ENCODE results near the gene EIF2S1.
"Not testable (repeated sequence)": the region's sequence is repeated elsewhere in the genome, so short reads cannot be mapped to it uniquely, and the experiment has no call there.

EIF2S1 gene

DNA sequence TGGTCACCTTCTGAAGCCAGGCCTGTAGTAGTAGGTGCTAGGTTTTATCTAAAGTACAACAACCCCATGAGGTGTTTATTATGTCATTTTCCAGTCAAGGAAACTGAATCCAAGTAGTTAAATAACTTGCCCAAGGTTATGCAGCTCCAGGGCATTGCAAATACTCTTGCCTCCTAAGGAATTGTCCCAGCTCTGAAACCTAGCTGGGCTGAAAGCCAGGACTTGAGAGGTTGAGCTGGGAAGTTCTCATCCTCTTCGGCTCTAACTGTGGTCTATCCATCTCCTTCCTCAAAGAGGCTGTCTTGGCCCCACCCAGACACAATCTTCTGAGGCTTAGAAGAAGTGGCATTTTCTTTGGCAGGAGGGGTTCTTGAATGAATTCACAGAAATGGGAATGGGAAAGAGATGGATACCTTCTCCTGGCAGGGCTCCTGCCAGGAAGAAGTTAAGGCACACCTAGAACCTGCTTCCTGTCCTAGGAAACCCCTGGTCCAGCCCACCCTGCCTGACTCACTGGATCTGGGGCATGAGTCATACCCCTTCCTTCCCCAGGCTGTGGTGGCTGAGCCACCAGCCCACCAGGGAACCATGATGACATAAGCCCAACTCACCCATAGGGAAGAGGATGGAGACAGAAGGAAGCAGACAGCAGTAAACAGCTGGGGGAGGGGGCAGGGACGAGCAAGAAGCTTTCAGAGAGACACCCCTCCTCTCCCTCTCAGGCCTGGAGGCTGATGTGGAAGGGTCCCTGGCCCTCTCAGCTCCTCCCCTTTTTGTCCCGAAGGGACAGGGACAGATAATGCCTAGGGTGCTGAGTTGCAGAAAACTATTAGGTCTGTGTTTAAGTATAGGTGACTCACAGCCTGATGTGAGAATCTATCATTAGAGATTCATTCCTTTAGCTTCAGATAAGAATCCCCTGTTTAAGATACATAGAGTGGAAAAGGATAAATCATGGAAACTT, 54.0 kb downstream of the EIF2S1 start:
- no peak for DNase-seq

DNA sequence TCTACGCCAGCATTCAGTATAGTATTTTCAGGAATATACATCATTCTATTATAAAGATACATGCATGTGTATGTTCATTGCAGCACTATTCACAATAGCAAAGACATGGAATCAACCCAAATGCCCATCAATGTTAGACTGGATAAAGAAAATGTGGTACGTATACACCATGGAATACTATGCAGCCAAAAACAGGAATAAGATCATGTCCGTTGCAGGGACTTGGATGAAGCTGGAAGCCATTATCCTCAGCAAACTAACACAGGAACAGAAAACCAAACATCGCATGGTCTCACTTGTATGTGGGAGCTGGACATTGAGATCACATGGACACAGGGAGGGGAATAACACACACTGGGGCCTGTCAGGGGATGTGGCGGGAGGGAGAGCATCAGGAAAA, 55.5 kb downstream of the EIF2S1 start:
- DNase-seq, result not testable (repeated sequence)

DNA sequence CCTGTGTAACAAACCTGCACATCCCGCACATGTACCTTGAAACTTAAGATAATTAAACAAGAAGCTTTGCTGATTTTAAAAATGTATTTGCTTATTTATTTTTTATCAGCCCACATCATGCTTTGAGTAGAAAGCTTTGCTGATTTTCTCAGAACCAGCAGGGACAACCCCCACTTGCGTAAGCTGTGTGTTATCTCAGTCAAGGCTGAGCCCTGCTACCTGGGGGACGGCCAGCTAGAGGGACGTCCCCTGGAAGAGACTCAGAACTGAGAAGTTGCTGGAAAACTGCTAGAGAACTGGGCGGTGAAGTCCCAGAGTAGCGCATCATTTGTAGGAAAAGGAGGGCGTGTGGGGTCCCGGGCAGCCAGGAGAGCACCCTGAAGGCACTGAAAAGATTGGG, 56.0 kb downstream of the EIF2S1 start:
- DNase-seq, result no peak

DNA sequence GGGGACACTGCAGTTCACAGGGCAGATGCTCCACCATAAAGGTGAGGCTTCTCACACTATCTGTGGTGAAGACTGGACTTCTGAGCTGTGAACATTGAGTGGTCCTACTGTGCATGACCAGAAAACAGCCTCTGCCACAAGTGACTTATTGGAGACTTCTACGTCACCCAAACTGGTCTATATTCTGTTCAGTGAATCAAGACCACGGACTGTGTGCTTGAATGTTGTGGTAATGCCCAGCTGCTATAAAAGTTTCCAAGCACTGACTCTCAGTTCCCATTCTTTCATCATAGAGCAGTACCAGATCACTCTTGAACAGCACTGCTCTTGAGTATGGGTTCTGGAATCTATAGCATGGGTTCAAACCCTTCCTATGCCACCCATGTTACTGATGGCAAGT, 56.7 kb downstream of the EIF2S1 start:
- no peak for DNase-seq

DNA sequence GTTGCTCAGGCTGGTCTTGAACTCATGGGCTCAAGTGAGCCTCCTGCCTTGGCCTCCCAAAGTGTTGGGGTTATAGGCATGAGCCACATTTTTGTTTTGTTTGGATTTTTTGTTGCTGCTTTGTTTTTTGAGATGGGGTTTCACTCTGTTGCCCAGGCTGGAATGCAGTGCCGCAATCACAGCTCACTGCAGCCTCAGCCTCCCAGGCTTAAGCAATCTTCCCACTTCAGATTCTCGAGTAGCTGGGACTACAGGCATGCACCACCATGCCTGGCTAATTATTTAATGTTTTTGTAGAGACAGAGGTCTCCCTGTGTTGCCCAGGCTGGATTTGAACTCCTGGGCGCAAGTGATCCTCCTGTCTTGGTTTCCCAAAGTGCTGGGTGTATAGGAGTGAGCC, 57.5 kb downstream of the EIF2S1 start:
- DNase-seq, result no peak

DNA sequence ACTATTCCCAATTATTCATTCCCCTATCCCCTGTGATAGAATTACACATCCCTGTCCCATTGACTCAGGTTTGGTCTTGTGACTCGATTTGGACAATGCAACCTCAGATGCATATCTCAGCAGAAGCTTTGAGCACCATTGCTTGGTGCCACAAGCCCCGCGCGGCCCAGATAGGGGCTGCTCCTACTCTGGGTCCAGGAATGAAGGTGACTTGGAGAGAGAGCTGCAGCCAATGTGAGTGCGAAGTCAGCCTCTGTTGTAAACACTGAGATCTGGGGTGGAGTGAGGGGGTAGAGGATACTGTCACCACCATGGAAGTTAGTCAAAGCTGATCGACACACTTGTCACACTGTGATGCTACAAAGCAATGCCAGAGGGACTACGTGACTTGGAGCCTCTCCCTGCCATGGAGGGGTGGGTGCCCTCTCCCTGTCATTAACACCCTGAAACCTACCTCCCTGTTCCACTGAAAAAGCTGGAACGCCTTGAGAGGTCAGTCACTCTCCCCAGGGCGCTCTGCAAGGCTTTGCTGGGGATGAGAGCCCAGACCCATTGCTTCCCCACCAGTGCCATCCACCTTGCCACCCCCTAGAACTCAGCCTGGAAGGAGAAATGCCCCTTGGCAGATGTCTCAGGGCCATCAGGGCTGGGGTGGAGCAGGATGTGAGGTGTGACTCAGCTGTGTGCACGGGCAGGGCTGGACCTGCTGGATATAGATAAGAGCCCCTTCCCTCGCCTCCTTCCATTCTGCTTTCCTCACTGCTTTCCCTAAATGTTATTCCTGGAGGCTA, 58.5 kb downstream of the EIF2S1 start:
- no peak for DNase-seq

DNA sequence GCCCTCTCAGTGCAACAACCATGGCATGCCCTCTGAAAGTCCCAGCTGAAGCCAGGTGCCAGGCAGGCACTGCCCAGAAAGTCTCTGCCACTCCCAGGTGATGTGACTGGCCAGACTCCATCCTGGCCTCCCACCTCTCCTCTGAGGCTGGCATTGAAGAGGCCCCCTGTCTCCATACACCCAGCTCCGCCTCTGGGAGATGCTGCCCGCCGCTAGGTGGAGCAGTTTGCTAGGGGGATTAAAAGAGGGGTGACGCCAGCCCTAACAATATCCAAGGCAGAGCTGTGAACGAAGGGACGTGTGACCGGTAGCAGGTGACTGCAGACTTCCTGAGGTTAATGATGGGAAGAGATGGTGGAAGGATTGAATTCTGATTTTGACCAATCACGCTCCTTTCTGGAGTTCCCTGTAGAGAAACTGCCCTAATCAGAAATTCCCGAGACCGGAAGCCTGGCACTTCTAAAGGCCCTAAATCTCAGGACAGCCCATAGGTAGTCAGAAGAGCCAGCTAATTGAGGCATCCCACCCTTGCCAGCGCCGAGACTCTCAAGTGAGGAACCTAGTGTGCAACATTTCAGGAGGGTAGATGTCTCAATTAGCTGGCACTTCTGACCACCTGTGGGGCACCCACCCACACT, 60.1 kb downstream of the EIF2S1 start:
- peak; percentile 6 for DNase-seq

DNA sequence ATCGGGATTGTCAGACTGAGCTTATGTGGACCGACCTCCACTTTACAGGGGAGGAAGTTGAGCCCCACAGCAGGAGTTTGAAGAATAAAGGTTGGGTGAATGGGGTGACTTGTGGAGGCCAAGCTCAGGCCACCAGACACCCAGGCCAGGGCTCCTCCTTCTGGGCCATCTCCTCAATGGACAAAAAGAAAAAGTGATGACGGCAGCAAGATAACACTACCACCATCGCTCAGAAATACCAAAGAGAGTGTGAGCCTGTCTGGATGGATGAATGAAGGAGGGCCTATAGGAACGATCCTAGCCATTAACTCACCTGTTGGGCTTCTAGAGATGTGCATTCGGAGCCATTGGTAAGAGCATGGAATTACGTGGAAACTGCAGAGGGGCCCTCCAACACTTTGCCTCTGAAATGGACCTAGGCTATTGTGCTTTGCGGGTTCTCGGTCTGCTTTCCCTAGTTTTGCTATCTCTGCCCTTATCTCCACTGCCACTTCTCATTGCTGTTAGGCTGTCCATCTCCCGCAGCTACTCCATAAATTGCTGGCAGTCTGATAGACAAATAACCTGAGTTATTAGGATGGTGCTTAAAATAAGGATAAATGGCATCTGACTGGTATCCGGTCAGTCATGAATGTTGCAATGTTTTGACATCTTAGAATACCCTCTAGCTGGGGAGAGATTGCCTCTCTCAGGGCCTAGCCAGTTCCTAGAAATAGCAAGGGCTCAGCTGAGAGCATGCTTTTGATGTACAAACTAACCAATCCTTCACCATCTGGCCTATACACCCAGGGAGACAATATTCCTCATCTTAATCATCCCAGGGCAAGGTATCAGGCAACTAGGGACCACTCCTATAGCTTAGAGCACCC, 61.5 kb downstream of the EIF2S1 start:
- no peak for DNase-seq

DNA sequence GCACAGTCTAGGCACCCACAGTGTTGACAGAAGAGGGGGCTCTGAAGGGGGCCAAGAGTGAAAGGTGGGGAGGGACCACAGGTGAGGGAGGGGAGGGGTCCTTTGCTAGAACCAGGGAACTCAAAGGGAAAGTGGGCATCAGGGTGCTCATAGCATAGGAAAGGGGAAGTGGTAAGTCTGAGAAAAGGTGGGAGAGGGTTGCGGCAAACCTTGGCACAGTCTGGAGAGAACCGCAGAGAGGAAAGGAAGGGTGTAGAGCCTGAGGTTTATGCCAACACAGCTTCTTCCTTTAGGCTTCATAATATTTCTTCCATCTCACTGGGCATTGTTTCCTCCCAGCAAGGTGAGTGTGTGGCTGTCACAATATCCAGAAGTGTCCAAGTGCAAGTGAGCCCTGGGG, 63.3 kb downstream of the EIF2S1 start:
- DNase-seq, result no peak

DNA sequence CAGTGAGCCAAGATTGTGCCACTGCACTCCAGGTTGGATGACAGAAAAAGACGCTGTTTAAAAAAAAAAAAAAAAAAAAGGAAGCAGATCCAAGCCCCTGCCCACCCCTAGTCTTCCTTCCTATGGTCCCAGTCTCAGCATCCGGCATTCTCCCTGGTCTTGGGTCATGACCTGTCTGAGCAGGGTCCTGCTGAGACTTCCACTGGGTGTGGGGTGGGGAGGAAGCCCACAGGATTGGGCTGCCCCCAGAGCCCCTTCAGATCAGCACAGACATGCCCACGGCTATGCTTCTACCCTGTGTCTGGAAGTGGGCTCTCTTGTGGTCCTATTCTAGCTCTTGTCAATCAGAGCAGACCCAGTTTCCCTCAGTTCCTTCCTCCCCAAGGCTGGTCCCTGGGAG, 64.4 kb downstream of the EIF2S1 start:
- no peak for DNase-seq

DNA sequence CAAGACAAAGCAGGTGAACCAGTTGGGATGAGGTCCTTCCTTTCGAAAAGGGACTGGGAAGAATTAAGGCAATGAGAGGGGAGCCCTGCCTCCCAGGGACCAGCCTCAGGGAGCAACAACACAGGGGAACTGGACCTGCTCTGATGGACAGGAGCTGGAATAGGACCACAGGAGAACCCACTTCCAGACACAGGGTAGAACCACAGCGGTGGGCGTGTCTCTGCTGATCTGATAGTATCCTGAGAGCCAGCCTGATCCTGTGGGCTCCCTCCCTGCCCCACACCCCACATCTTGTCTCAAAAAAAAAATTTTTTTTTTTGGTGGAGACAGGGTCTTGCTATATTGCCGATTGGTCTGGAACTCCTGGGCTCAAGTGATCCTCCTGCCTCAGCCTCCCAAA, 65.5 kb downstream of the EIF2S1 start:
- no peak for DNase-seq

DNA sequence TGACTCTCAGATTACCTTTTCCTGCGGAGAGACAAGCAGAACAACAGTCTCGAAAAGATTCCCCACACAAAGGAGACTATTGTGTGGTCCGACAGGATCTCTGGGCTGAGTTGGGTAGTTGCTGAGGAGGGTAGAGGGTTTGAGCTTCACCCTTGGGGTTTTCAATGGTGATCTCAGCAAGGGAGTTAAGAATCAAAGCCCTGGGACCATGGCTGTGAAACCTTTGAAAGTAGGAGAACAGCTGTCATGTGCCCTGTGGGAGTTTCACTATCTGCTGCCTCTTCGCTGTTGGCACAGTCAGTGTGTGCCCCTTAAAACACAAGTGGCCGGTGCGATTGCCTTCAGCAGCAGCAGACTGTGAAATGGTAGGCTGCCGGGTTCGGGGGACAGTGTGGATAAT, 66.0 kb downstream of the EIF2S1 start:
- DNase-seq, result no peak

DNA sequence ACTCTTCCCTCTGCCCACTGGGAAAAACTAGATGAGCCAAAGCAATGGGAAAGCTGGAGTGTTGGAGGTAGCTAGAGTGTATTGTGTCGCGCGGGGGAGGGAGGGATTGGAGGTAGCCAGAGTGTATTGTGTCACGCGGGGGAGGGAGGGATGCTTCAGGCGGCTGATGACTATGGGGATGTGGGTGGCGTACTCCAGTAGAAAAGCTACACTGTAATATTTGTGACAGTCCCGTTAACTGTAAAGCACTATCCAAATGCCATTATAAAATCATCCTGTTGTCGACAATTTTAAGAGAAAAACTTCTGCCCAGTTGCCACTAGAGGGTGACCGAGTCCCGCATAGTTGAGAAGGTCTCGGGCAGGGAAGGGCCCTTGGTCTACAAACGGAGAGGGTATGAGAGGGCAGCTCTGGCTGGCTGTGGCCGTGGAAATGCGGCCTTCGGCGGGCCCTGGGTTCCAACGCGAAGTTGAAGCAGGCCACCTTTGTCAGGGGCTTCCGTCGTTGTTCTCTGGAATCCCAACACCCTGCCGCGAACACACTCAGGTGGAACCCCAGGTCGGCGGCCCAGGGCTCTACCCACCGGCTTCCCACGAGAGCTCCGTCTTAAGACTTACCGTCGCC, 67.0 kb downstream of the EIF2S1 start:
- peak; percentile 56 for DNase-seq

DNA sequence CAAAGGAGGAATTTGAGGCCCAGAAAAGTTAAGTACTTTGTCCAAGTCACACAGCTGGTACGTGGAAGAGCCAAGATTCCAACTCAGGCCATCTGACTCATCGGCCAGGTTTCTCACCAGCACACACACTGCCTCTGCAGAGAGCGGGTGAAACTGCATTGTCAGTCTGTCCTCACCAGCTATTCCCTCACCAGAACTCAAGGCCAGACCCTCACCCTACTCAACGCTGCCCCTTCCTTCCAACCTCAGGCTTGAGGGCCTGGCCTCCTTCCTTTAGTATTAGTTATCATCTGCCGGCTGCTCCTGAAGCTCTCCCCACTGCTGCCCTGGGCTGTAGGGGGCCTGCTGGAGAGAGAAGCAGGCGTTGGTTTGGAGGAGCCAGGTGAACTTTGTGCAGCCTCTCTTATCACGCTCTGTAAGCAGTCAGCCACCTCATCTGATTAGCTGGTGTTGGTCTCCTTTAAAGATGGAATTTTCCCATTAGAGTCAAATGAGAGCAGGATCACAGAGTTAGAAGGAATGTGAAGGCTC, 68.4 kb downstream of the EIF2S1 start:
- no peak for DNase-seq

DNA sequence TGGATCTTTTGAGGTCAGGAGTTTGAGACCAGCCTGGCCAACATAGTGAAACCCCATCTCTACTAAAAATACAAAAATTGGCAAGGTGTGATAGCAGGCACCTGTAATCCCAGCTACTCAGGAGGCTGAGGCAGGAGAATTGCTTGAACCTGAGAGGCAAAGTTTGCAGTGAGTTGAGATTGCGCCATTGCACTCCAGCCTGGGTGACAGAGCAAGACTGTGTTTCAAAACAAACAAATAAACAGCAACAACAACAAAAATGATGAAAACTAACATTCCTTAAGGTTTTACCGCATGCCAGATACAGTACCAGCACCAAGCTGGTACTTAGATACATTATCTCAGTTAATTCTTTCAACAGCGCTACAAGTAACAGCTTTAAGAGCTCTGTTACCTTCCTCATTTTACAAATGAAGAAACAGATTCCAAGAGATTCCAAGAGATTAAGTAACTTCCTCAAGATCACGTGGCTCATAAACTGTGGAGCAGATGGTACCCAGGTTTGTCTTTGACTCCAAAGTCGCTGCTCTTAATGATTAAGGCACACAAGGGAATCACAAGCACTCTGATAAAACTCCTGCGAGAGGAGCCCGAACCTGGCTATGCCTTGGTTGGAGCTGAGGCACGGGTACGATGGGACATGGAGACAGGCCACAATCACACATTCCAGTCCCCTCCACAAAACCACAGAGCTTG, 69.5 kb downstream of the EIF2S1 start:
- no peak for DNase-seq

DNA sequence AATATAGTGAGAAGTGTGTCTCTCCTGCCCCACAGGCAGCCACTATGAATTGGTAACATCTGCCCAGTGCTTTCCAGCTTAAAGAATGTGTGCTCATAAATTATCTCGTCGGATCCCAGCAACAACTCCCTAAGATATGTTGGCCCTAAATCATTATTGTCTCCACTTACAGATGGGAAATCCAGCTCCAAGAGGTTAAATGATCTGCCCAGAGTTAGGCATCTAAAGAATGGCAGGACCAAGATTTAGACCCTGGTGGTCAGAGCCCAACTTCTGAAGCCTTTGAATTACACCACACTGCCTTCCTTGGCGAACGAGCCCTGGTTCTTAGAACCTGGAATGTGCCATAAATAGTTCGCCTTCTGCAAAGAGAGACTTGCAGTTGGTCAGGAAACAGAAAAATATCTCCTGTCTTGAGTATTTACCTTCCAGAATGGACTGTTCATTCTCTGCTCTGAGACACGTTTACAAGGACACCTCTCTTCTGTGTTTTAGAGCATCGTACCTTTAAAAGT, 72.0 kb downstream of the EIF2S1 start:
- no peak for DNase-seq

DNA sequence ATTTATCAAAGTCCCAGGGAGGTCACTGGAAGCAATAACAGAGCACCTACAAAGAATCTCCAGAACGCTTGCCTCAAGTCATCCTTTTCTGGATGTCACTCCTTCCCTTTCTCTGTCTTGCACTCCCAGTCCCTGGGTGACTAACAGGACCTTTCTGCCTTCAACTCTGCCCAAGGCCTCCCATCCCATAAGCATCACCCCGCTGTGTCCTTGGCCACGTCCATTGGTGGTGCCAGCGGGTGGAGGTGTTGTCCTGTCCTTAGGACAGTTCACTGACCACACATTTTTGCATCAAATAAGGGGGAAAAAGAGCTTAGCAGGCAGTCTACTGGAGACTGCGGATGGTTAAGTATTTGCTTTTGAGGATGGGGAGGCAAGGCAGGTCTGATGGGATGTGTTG, 75.5 kb downstream of the EIF2S1 start:
- DNase-seq, result no peak
